Lung (tissue), 12 donors: ENCODE results near the gene EPHA6. TPM values are rescaled to one million over a fixed set of nuclear protein-coding genes. Genes with fewer than 3 reads are reported as not detected.

Source experiments
- ATAC-seq: fragments of 200-7000 bp; cut with Tn5 transposase; one replicate; pipeline ENCODE4 v1.9.1; 2020; ENCODE audit warnings: moderate number of reproducible peaks; ENCODE audit not compliant: insufficient read depth, low FRiP score
- DNase-seq, 3 donors: peaks; one replicate each; pipeline ENCODE4 v3.0.0-alpha.2; 2013 to 2017
- H3K27ac ChIP-seq, 2 donors: one replicate each; pipeline ENCODE4 v1.5.1; 2013; ENCODE audit warnings: mild to moderate bottlenecking in 2 of 2, moderate library complexity in 2 of 2, control low read depth in 1 of 2, inconsistent platforms in 1 of 2, low read depth in 1 of 2, low read length in 1 of 2
- H3K27me3 ChIP-seq, 3 donors: one replicate each; pipeline ENCODE4 v1.5.1; 2013; ENCODE audit warnings: low read length in 2 of 3; ENCODE audit not compliant: control insufficient read depth in 3 of 3, insufficient read depth in 3 of 3
- H3K36me3 ChIP-seq, 4 donors: one replicate each; pipeline ENCODE4 v1.5.1; 2013; ENCODE audit warnings: low read length in 4 of 4, mild to moderate bottlenecking in 1 of 4, moderate library complexity in 1 of 4; ENCODE audit not compliant: control insufficient read depth in 4 of 4, insufficient read depth in 4 of 4
- H3K4me1 ChIP-seq, 5 donors: one replicate each; pipeline ENCODE4 v1.5.1; 2013; ENCODE audit warnings: low read length in 5 of 5, mild to moderate bottlenecking in 2 of 5, moderate library complexity in 1 of 5; ENCODE audit not compliant: control insufficient read depth in 5 of 5, insufficient read depth in 5 of 5
- H3K4me3 ChIP-seq: one replicate; pipeline ENCODE4 v1.5.1; 2013; ENCODE audit warnings: mild to moderate bottlenecking, control low read depth, moderate library complexity
- H3K9ac ChIP-seq, 2 donors: one replicate each; pipeline ENCODE4 v1.5.1; 2013; ENCODE audit warnings: low read length in 2 of 2, control low read depth in 1 of 2; ENCODE audit not compliant: insufficient read depth in 1 of 2
- H3K9me3 ChIP-seq, 4 donors: one replicate each; pipeline ENCODE4 v1.5.1; 2013; ENCODE audit warnings: low read length in 3 of 4, mild to moderate bottlenecking in 1 of 4, moderate library complexity in 1 of 4; ENCODE audit not compliant: control insufficient read depth in 4 of 4, insufficient read depth in 3 of 4
- CTCF ChIP-seq: IDR thresholded peaks from 2 replicates; pipeline ENCODE4 v1.5.1; 2012; ENCODE audit warnings: mild to moderate bottlenecking; ENCODE audit errors: control extremely low read depth, extremely low read depth
- WGBS, 2 donors: extraction: QIAGEN DNeasy Blood & Tissue Kit; methylation state at CpG; one replicate each; pipeline ENCODE4 v1.1.7; 2013; 5-methylcytosine and 5-hydroxymethylcytosine counted together
- polyA plus RNA-seq, 2 donors: library from polyadenylated mRNA; stranded (reverse); fragments of 200-250 nt; gene quantifications; one replicate each; pipeline ENCODE4 v1.2.1, GENCODE V29; 2013
- total RNA-seq, 2 donors: library from RNA; depleted of rRNA in 1 of 2; stranded (reverse); fragments of >200 nt in 1 of 2; gene quantifications; one replicate each; pipeline ENCODE4 v1.2.1, GENCODE V29; 2014 to 2021
- donor health status: control.
- donor health status: control.
- donor health status: Bipolar disorder and iron deficiency.
- donor health status: healthy.
- donor health status: DM: yes; HTN: yes; CAD: no.

EPHA6 gene
- total and polyA plus RNA-seq, 4 donors, result 0.31 to 1.3 TPM; not detected in 2

- WGBS, 2 donors, result 78 to 82% methylated on average over 1 of the region's 1 CpG
- TF ChIP-seq CTCF, result no peak
- Histone ChIP-seq H3K9ac (no peak overlapping the region), H3K27ac (no peak overlapping the region), H3K36me3 (no peaks in the 10 kb centered on the region), H3K27me3 (no peaks in the 10 kb centered on the region), H3K4me1 (no peaks in the 10 kb centered on the region), H3K4me3 (no peak overlapping the region), H3K9me3 (no peaks in the 10 kb centered on the region)
- no peak for ATAC-seq
- DNase-seq, result no peak
These were observed 145.1 kb downstream of the EPHA6 start for GRCh38 chr3:96959474-96959873.

- H3K9ac ChIP-seq, result no peak overlapping the region
- WGBS, 2 donors, result 78 to 83% methylated on average over 4 of the region's 4 CpGs
- no peaks in the 10 kb centered on the region for H3K27me3 ChIP-seq
- ATAC-seq (no peak), DNase-seq (no peak)
- H3K9me3 ChIP-seq, result no peaks in the 10 kb centered on the region
- no peaks in the 10 kb centered on the region for H3K36me3 ChIP-seq
- no peak overlapping the region for H3K4me3 ChIP-seq
- TF ChIP-seq CTCF, result no peak
- H3K27ac ChIP-seq, result no peak overlapping the region
- no peaks in the 10 kb centered on the region for H3K4me1 ChIP-seq
These were observed 145.7 kb downstream of the EPHA6 start for GRCh38 chr3:96959901-96960641.

- WGBS, 2 donors, result 85 to 88% methylated on average over 1 of the region's 1 CpG
- no peak for TF ChIP-seq CTCF
- Histone ChIP-seq H3K4me3 (no peak overlapping the region), H3K9ac (no peak overlapping the region), H3K4me1 (no peaks in the 10 kb centered on the region), H3K36me3 (no peaks in the 10 kb centered on the region), H3K27me3 (no peaks in the 10 kb centered on the region), H3K9me3 (no peaks in the 10 kb centered on the region), H3K27ac (no peak overlapping the region)
- DNase-seq, result no peak
- no peak for ATAC-seq
These were observed 146.4 kb downstream of the EPHA6 start for GRCh38 chr3:96960661-96961330.
